D721Med (cell line): ENCODE data around the gene DROSHA.

Source experiments
- DNase-seq: peaks from one replicate; pipeline ENCODE4 v3.0.0; 2011; ENCODE audit warnings: low spot score; ENCODE audit not compliant: insufficient read length
- FAIRE-seq: peaks from 2 replicates; lab custom pipeline; 2011; peaks lifted over from hg19 to GRCh38; lab: Jason Lieb, UNC
- CTCF ChIP-seq: IDR thresholded peaks from 2 replicates; pipeline ENCODE4 v1.5.1; 2012; ENCODE audit warnings: mild to moderate bottlenecking, control low read depth; ENCODE audit not compliant: insufficient read depth; ENCODE audit errors: missing control alignments

Gene DROSHA

GRCh38 chr5:31355337-31355736, 176.6 kb downstream of the DROSHA start:
- TF ChIP-seq CTCF, result no peak
- DNase-seq (no peak), FAIRE-seq (no peak)
